IPS DF 4.7 (cell line): Measurements from ENCODE around the gene BOD1L1.
"Not testable (repeated sequence)": the region's sequence is repeated elsewhere in the genome, so short reads cannot be mapped to it uniquely, and the experiment has no call there.

Experiments
- DNase-seq: peaks from one replicate; pipeline ENCODE4 v3.0.0-alpha.2; 2013; ENCODE audit warnings: low spot score; ENCODE audit errors: extremely low read depth

The BOD1L1 gene

GRCh38 chr4:13560111-13560510, 67.4 kb downstream of the BOD1L1 start:
- DNase-seq: not testable (repeated sequence)

DNA sequence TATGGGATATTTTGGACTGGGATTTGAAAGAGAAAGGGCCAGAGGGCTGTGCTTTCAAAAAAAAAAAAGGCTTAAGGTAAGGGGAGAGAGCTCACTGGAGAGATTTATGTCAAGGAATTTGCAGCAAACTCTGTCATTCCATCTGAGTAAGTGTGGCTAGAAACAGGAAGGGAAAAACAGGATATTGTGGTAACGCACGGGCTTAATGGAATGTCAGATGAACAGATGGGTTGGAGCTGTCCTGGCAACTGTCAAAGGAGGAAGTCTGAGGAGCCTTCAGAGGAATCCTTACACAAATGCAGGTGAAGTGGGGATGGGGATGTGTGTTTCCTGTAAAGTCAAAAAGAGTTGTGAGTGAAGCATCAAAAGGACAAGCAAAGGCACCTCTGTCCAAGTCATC, 68.1 kb downstream of the BOD1L1 start:
- no peak for DNase-seq

DNA sequence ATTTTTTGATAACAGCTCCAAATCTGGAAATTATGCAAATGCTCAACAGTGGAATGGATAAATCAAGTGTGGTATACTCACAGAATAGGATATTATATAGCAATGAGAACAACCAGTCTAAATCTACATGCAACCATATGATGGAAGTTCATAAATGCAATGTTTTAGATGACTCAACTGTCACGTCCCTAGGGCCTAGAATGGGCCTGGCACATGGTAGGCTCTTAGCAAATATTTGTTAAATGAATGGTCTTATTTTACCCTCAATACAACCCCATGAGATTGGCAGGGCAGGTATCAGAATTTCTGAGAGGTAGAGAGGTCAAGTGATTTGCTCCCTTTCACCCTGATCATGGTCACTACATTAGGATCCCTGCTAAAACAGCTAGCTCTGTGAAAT, 68.6 kb downstream of the BOD1L1 start:
- DNase-seq: no peak

- DNase-seq: no peak
Measured at GRCh38 chr4:13555325-13555724, 72.2 kb downstream of the BOD1L1 start.

DNA sequence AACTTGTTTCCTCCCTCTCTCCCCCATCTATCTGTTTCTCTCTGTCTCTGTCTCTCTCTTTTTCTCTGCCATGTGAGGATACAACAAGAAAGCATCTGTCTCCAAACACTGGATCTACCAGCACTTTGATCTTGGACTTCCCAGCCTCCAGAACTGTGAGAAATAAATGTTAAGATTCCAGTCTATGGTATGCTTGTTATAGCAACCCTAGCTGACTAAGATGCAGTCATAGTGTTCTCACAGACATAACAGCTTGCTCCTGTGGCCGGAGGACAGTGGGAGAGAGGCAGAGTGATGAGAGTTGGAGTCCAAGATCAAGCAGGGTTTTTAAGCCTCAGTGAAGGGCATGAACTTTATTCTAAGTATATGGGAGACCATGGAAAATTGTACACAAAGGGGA, 74.4 kb downstream of the BOD1L1 start:
- no peak for DNase-seq

GRCh38 chr4:13548984-13549546, 78.5 kb downstream of the BOD1L1 start:
- no peak for DNase-seq

DNA sequence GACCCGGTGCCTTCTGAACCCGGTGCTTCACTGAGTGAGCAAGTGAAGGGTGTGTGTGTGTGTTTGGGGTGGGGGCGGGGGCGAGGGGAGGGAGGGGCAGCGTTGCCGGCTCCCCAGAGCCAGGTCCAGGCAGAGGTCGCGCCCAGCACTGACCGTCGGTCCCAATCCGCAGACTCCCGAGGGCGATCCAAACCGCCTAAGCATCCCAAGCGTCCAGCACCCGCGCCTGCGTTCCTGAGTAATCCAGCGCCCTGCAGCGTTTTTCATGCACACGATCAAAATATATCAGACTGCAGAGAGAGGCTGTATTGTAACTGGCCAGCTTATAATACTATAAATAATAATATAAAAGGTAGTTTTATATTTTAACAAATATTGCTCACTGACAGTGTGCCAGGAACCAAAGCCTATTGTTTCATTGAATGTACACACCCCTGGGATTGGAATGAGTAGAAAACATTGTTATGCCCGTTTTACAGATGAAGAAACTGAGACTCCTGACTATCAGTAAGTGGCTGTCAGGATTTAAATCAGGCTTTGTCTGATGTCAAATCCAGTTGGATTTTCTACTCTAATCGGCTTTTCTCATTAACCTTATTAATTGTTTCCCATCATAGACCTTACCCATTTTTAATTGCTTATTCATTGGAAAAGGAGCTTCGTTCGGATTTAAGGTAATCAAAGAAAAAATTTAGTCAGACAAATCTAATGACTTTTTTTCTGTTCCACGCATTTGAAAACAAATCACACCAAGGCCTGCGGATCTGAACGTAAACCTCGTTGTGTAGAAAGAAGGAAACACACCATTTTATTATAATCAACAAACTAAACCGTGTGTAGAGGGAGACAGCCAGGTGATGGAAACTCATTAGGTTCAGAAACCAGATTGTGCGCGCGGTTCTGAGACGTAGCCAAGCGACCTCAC, 79.2 kb downstream of the BOD1L1 start:
- no peak for DNase-seq

DNA sequence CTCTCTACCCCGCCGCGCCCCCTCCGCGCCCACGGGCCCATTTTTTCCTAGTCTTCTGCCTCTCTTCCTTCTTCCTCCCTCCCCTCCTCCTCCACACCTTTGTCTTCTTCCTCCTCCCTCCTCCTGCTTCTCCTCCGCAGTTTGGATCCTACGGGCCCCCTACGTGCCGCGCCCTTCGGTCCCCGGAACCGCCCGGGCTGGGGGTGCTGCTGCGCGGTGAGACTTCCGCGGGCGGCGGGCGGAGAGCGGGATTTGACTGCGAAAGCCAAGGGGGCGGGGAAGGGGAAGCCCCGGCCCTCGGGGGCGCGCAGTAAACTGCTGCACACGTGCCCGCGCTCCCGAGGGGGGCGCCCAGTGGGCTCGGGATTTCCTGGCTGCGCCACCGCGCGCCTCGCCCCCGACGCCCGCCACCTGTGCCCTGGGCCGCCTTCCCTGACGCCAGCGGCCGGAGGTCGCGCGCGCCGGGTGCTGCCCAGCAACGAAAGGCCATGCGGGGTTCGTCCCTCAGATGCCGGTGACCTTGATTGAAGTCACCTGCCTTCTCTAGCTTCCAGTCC, 80.0 kb downstream of the BOD1L1 start:
- DNase-seq: no peak

DNA sequence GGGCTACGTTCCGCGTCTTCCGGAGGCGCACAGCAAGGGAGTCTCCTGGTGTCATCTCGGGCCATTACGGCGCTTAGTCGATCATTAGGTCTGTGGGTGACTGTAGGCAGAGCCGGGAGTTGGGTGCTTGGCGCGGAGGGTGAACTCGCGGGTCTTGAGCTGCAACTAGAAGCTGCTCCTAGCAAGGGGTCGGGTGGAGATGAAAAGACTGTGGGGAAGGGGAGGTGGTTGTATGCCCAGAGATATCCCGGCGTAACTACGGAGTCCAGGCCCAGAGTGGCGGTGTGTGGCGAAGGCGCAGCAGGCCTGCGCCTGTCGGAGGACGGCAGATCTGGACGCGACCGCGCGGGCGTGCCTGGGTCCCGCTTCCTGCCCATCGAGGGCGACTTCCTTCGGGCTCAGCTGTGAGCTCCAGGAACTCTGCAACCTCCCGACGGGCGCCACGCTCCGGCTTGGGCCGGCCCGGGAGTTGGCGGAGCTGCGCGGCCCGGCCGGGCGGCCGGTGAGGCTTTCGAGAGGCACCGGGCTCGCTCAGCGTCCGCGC, 80.5 kb downstream of the BOD1L1 start:
- no peak for DNase-seq

GRCh38 chr4:13546142-13546940, 81.2 kb downstream of the BOD1L1 start:
- DNase-seq: no peak

DNA sequence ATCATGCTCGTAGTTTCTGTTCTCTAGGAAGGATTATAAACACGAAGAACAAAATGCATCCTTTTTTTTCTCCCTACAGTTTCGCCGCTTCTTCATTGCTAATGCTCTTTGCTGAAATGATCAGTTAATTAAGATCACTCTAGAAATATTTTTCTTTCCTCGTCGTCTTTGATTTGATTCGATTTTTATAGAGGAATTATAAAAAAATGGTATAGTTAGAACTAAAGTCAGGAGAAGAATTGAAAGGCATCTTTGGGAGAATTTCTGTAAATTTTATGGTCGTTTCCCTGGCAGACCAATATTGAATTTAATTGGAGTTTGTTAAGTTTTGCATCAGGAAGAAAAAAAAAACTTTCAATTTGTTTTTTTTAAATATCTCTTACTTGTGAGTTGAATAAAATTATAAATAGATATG, 82.1 kb downstream of the BOD1L1 start:
- DNase-seq: no peak

DNA sequence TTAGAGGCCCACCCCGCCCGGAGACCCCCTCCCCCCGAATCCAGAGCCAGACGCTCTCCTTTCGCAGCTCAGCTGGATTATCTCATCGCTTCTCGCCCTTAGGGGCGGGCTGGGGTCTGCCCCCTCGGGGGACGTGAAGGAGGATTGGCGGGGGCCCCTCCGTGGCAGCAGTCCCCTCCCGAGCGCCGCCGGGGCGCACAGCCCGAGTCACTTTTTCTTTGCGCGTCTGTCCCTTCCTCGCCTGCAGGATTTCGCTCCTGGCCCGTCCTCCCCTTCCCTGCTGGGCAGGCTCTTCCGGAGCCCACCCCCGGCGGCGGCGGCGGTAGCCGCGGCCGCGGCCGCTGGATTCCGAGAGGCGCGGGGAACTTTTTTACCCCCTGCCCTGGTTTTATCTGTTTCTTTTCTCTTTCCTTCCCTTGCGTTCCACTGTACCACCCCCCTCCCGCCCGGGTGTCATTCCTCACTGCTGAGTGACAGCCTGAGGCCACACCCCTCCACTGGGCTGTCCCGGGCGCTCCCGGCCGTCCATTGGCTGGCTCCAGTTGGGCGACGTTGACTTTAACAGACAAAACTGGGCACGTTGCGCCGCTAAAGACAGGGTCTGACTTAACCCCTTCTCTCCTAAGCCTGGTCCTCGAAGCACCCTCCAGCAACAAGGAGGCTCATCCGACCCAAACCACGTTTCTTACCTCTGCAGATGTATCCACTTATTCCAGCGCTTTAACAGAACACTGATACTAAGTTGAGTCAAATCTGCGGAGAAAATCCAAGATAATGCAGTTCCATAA, 82.7 kb downstream of the BOD1L1 start:
- DNase-seq: peak; percentile 86

DNA sequence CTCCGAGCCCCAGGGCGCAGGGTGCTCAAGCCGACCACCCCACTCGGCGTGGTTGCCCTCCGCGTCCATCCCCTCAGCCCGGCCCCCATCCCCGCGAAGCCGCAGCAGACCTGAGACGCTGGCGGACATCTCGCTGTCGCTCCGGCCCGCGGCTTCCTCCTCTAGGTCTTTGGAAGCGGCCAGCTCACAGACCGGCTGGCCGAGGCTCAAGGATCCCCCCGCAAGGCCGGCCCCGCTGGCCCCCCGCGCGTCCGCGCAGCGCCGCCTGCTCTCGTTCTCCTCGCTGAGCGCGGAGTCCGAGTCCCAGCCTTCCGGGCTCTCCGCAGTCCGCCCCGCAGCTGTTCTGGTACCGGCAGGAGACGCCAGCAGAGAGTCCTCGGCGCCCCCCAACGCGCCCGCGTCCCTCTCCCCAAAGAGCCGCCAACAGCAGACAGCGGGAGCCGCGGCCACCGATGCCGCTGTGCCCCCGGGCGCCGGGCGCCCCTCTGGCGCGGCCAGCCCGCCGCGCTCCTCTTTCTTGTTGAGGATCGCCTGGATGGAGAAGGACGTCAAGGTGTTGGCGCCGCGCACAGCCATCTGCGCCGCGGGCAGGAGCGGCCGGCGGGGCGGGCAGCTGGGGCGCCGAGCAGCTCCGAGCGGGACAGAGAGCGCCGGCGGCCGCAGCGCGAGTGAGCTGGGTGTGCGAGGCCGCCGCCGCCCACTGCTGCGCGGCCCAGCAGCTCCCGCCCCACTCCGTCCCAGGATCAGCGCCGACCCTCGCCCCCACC, 83.5 kb downstream of the BOD1L1 start, which contains the start of gene NKX3-2:
Gene NKX3-2, minus strand, starts transcription at position 670 of the 767 bp plus-strand sequence. Its CDS starts 94 bp downstream, at position 576.
- no peak for DNase-seq

GRCh38 chr4:13543032-13543838, 84.3 kb downstream of the BOD1L1 start:
- no peak for DNase-seq

GRCh38 chr4:13542577-13543031, 84.9 kb downstream of the BOD1L1 start:
- no peak for DNase-seq

- DNase-seq: no peak
Measured at GRCh38 chr4:13541720-13542576, 85.6 kb downstream of the BOD1L1 start.

DNA sequence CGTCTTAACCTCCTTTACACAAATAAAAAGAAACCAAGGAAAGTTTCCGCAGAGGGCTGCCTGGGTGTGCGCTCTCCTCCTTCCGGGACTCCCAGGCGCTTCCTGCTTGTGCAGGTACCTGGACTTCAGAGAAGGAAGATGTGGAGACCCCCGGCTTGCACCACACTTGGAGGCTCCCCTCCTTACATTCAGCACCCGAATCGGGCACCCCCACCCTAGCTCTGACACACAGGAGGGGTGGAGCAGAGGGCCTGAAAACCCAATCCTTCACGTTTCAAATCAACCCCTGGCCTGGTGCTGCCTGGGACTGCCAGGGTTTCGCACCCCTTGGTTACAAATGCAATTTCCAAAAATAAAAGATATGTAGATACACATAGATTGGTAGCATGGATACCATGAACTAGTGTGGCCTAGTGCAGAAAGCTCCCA, 86.3 kb downstream of the BOD1L1 start:
- no peak for DNase-seq
